BE2C (cell line): ENCODE measurements around the gene ANKEF1.

Experiments used
- DNase-seq: peaks from one replicate; pipeline ENCODE4 v3.0.0-alpha.2; 2020
- H3K27me3 ChIP-seq: fragments of 250-450 bp; sonication (Bioruptor Pico); 2 replicates; pipeline ENCODE4 v1.5.1; 2020; ENCODE audit warnings: mild to moderate bottlenecking
- H3K36me3 ChIP-seq: fragments of 250-450 bp; sonication (Bioruptor Pico); 2 replicates; pipeline ENCODE4 v1.5.1; 2020; ENCODE audit warnings: mild to moderate bottlenecking
- H3K4me1 ChIP-seq: fragments of 250-450 bp; sonication (Bioruptor Pico); 2 replicates; pipeline ENCODE4 v1.5.1; 2020
- H3K4me3 ChIP-seq: 2 replicates; pipeline ENCODE4 v1.5.1; 2011; ENCODE audit warnings: low read depth, low read length
- H3K9me3 ChIP-seq: fragments of 250-450 bp; sonication (Bioruptor Pico); 2 replicates; pipeline ENCODE4 v1.5.1; 2020
- CTCF ChIP-seq: IDR thresholded peaks from 2 replicates; pipeline ENCODE4 v1.5.1; 2012; ENCODE audit warnings: mild to moderate bottlenecking, low read depth, low read length

Gene ANKEF1

DNA sequence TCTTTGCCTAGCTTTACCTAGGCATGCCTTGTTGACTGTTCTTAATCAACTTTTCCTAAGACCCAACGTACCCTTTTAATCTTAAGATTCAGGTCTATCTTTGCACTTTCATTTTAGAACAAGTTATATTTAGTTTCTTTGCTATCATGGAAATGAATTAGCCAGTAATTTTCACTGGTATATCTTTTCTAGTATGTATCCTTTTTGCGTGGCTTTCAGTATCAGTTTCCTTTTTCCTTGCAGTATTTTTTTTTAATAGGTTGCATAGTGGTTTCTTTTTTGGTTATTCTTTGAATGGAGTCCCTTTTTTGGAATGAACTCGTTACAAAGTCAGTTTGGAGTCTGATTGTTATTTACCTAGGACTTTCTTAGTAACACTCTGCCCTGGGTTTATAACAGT, 7.3 kb downstream of the ANKEF1 start:
- H3K27me3 ChIP-seq, result no peaks in the 10 kb centered on the region
- no peaks in the 10 kb centered on the region for H3K36me3 ChIP-seq
- H3K4me3 ChIP-seq, result no peak overlapping the region
- DNase-seq, result no peak
- no peaks in the 10 kb centered on the region for H3K9me3 ChIP-seq
- H3K4me1 ChIP-seq, result no peaks in the 10 kb centered on the region
- no peak for TF ChIP-seq CTCF

- Histone ChIP-seq H3K27me3 (no peaks in the 10 kb centered on the region), H3K4me1 (no peaks in the 10 kb centered on the region), H3K4me3 (no peak overlapping the region), H3K36me3 (no peaks in the 10 kb centered on the region), H3K9me3 (no peaks in the 10 kb centered on the region)
- TF ChIP-seq CTCF, result peak; percentile 69
- peak; percentile 53 for DNase-seq
These were observed 12.6 kb downstream of the ANKEF1 start for GRCh38 chr20:10047427-10047826.

GRCh38 chr20:10051185-10051584, 16.4 kb downstream of the ANKEF1 start:
- TF ChIP-seq CTCF, result no peak
- Histone ChIP-seq H3K4me1 (no peaks in the 10 kb centered on the region), H3K4me3 (no peak overlapping the region), H3K9me3 (no peaks in the 10 kb centered on the region), H3K36me3 (no peaks in the 10 kb centered on the region), H3K27me3 (no peaks in the 10 kb centered on the region)
- DNase-seq, result no peak

- Histone ChIP-seq H3K27me3 (no peaks in the 10 kb centered on the region; the same call in 1 of the 2 replicates), H3K9me3 (no peaks in the 10 kb centered on the region), H3K4me3 (no peak overlapping the region), H3K4me1 (peaks cover 10% of the 10 kb centered on the region; the same call in 1 of the 2 replicates), H3K36me3 (no peaks in the 10 kb centered on the region)
- no peak for DNase-seq
- no peak for TF ChIP-seq CTCF
These were observed 24.2 kb downstream of the ANKEF1 start for GRCh38 chr20:10059006-10059405.

DNA sequence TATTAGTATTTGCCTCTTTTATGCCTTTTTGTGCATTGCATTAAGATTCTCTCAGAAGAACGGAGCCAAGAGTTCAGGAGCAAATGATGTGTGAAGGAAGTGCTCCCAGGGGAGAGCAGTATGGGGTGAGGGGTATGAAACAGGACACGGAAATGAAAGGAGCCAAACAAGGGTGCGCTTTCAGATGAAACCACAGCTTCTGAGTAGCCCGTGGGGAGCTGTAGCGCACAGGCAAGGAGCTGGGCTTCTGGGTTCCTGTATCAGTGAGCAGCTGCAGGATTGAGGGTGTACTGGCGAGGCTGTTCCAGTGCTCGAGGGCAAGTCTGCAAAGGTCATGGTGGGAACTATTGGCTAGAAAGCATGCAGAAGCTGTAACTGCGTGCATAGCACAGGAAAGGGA, 25.4 kb downstream of the ANKEF1 start:
- Histone ChIP-seq H3K36me3 (no peaks in the 10 kb centered on the region), H3K4me3 (peak overlapping the region; percentile 31), H3K27me3 (no peaks in the 10 kb centered on the region; the same call in 1 of the 2 replicates), H3K9me3 (no peaks in the 10 kb centered on the region), H3K4me1 (peaks cover 10% of the 10 kb centered on the region; the same call in 1 of the 2 replicates)
- DNase-seq, result peak; percentile 65
- no peak for TF ChIP-seq CTCF

- Histone ChIP-seq H3K9me3 (no peaks in the 10 kb centered on the region), H3K4me1 (peaks cover 10% of the 10 kb centered on the region; the same call in 1 of the 2 replicates), H3K36me3 (no peaks in the 10 kb centered on the region), H3K27me3 (no peaks in the 10 kb centered on the region; the same call in 1 of the 2 replicates), H3K4me3 (no peak overlapping the region)
- peak; percentile 42 for DNase-seq
- TF ChIP-seq CTCF, result no peak
These were observed 26.9 kb downstream of the ANKEF1 start for GRCh38 chr20:10061641-10062040.
